PC-3 (cell line): ENCODE data around the gene RBM47. TPM values are rescaled to one million over a fixed set of nuclear protein-coding genes. Genes with fewer than 3 reads are reported as not detected.

Experiments
- ATAC-seq: fragments of 200-7000 bp; cut with Tn5 transposase; 2 replicates; pipeline ENCODE4 v1.9.1; 2020; ENCODE audit warnings: mild to moderate bottlenecking, moderate library complexity
- BruUV-seq: library from RNA; stranded (reverse); fragments of 400-500 nt; replicated peaks from 2 replicates; lab custom pipeline; 2021; lab: Mats Ljungman, UMichigan
- CTCF ChIA-PET: fragments of 300-600 bp; sonication (Branson Sonifier 250); formaldehyde crosslinking; loops from one replicate; lab custom pipeline; 2022; ENCODE audit warnings: antibody characterized with exemption; lab: Charles Lee
- POLR2A ChIA-PET: fragments of 300-600 bp; sonication (Branson Sonifier 250); formaldehyde crosslinking; loops from one replicate; lab custom pipeline; 2022; ENCODE audit warnings: antibody characterized with exemption; ENCODE audit not compliant: unreplicated experiment; lab: Charles Lee
- DNase-seq: peaks from one replicate; pipeline ENCODE4 v3.0.0-alpha.2; 2015
- H2AFZ ChIP-seq: fragments of 300-600 bp; sonication (generic); 2 replicates; pipeline ENCODE4 v1.6.0; 2016; ENCODE audit warnings: antibody characterized with exemption, low read length
- H3F3A ChIP-seq: fragments of 300-600 bp; sonication (generic); one replicate; pipeline ENCODE4 v1.6.0; 2017; ENCODE audit warnings: antibody characterized with exemption, low read length, control low read depth, mild to moderate bottlenecking; ENCODE audit not compliant: unreplicated experiment
- H3K27ac ChIP-seq: fragments of 300-600 bp; sonication (generic); 2 replicates; pipeline ENCODE4 v1.5.1; 2016; ENCODE audit warnings: mild to moderate bottlenecking, low read length
- H3K27me3 ChIP-seq: fragments of 300-600 bp; sonication (generic); 2 replicates; pipeline ENCODE4 v1.6.1; 2016; ENCODE audit warnings: low read length, mixed read lengths
- H3K36me3 ChIP-seq: fragments of 300-600 bp; sonication (generic); 2 replicates; pipeline ENCODE4 v1.6.1; 2016; ENCODE audit warnings: low read depth, mixed run types, low read length, mixed read lengths
- H3K4me1 ChIP-seq: fragments of 300-600 bp; sonication (generic); 2 replicates; pipeline ENCODE4 v1.5.1; 2016; ENCODE audit warnings: low read length; ENCODE audit not compliant: insufficient read depth
- H3K4me2 ChIP-seq: fragments of 300-600 bp; sonication (generic); 2 replicates; pipeline ENCODE4 v1.6.0; 2016; ENCODE audit warnings: low read length
- H3K4me3 ChIP-seq: fragments of 300-600 bp; sonication (generic); 2 replicates; pipeline ENCODE4 v1.5.1; 2016; ENCODE audit warnings: mild to moderate bottlenecking, low read length, mixed read lengths
- H3K79me2 ChIP-seq: fragments of 300-600 bp; sonication (generic); 2 replicates; pipeline ENCODE4 v1.6.1; 2017; ENCODE audit warnings: low read length, mixed read lengths
- H3K9ac ChIP-seq: fragments of 300-600 bp; sonication (generic); 2 replicates; pipeline ENCODE4 v1.6.0; 2016; ENCODE audit warnings: mild to moderate bottlenecking, low read length
- H3K9me2 ChIP-seq: fragments of 300-600 bp; sonication (generic); replicated peaks from 2 replicates; pipeline ENCODE4 v1.6.1; 2016; ENCODE audit warnings: mixed run types, low read length, mixed read lengths
- H3K9me3 ChIP-seq: fragments of 300-600 bp; sonication (generic); 2 replicates; pipeline ENCODE4 v1.6.1; 2016; ENCODE audit warnings: low read length, mixed read lengths
- H4K20me1 ChIP-seq: fragments of 300-600 bp; sonication (generic); 2 replicates; pipeline ENCODE4 v1.6.1; 2016; ENCODE audit warnings: low read length, mixed read lengths
- EZH2 ChIP-seq: fragments of 300-600 bp; sonication (generic); IDR thresholded peaks from one replicate; pipeline ENCODE4 v1.6.1; 2017; ENCODE audit warnings: antibody characterized with exemption, mild to moderate bottlenecking, low read length; ENCODE audit not compliant: unreplicated experiment
- EZH2phosphoT487 ChIP-seq: fragments of 300-600 bp; sonication (generic); IDR thresholded peaks from 2 replicates; pipeline ENCODE4 v1.6.1; 2018; ENCODE audit warnings: mild to moderate bottlenecking, antibody characterized with exemption, low read length, borderline replicate concordance
- intact Hi-C: fragments of 100-400 bp; cut with micrococcal nuclease; formaldehyde crosslinking; loops from 2 replicates; pipeline ENCODE4 v1.9.0; 2023
- total RNA-seq: library from RNA; depleted of rRNA; stranded (reverse); fragments of >200 nt; gene quantifications from 2 replicates; pipeline ENCODE4 v1.2.3, GENCODE V29; 2014
- TF ChIP-seq, protein P1 (sequence below): fragments of 300-600 bp; sonication (generic); conservative IDR thresholded peaks from 2 replicates; pipeline ENCODE4 v1.5.1; 2017; ENCODE audit warnings: antibody characterized with exemption, low read depth, mild to moderate bottlenecking, low read length

Gene RBM47
- total RNA-seq, 1 experiment from 2014 or later, result 34.7 TPM

DNA sequence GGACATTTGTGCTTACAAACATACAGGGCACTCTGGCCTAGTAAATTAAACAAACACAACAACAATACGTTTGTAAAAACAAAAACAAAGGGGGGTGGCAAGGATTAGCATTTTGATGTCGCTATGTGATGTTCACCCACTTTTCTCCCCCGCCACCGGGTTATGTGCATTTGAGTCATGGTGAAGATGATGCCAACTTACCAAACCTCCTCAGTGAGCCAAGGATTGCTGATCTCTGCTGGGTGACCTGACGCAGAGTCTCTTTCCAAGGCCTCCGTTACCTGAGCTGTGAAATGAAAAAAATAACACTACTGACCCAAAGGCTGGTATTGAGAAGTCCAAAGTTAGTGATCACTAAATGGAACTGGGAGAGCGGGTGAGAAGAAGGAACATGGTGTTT, 85.4 kb downstream of the RBM47 start:
- Histone ChIP-seq H3K9me3 (no peaks in the 10 kb centered on the region), H4K20me1 (no peaks in the 10 kb centered on the region), H3K79me2 (no peaks in the 10 kb centered on the region), H3K27ac (no peak overlapping the region), H3K27me3 (no peaks in the 10 kb centered on the region), H3K36me3 (no peaks in the 10 kb centered on the region; the same call in 1 of the 2 replicates), H3K4me2 (no peak overlapping the region), H3K4me3 (no peak overlapping the region), H3K9me2 (no peaks in the 10 kb centered on the region), H3K4me1 (no peaks in the 10 kb centered on the region), H3F3A (no peaks in the 10 kb centered on the region), H2AFZ (no peak overlapping the region), H3K9ac (no peak overlapping the region)
- BruUV-seq, result no TSS peak
- no peak for ATAC-seq
- intact Hi-C loops, result no loop called here
- ChIA-PET POLR2A (no interaction called here), CTCF (no interaction called here)
- DNase-seq, result no peak
- TF ChIP-seq, protein P1, sequence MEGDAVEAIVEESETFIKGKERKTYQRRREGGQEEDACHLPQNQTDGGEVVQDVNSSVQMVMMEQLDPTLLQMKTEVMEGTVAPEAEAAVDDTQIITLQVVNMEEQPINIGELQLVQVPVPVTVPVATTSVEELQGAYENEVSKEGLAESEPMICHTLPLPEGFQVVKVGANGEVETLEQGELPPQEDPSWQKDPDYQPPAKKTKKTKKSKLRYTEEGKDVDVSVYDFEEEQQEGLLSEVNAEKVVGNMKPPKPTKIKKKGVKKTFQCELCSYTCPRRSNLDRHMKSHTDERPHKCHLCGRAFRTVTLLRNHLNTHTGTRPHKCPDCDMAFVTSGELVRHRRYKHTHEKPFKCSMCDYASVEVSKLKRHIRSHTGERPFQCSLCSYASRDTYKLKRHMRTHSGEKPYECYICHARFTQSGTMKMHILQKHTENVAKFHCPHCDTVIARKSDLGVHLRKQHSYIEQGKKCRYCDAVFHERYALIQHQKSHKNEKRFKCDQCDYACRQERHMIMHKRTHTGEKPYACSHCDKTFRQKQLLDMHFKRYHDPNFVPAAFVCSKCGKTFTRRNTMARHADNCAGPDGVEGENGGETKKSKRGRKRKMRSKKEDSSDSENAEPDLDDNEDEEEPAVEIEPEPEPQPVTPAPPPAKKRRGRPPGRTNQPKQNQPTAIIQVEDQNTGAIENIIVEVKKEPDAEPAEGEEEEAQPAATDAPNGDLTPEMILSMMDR, result no peak
- TF ChIP-seq EZH2phosphoT487 (no peak), EZH2 (no peak)

DNA sequence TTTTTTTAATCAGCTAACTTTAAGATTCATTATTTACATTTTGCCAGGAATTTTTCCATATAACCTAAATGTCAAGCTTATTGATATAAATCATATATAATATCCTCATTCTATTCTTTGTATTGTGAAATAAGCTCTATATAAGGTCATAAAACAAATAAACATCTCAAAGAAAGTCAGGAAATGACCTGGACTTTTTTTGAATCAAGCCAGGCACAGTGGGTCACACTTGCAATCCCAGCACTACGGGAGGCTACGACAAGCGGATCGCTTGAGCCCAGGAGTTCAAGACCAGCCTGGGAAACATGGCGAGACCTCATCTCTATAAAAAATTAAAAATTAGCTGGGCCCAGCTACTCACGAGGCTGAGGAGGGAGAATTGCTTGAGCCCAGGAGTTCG, 88.9 kb downstream of the RBM47 start:
- H3K4me1 ChIP-seq, result no peaks in the 10 kb centered on the region
- no peaks in the 10 kb centered on the region for H3K27me3 ChIP-seq
- H3K4me2 ChIP-seq, result no peak overlapping the region
- H3K79me2 ChIP-seq, result no peaks in the 10 kb centered on the region
- intact Hi-C loops, result no loop called here
- no TSS peak for BruUV-seq
- H4K20me1 ChIP-seq, result no peaks in the 10 kb centered on the region
- H3K9ac ChIP-seq, result no peak overlapping the region
- H2AFZ ChIP-seq, result no peak overlapping the region
- DNase-seq (no peak), ATAC-seq (no peak)
- TF ChIP-seq EZH2, result no peak
- TF ChIP-seq, protein P1, result no peak
- no peak for TF ChIP-seq EZH2phosphoT487
- no peaks in the 10 kb centered on the region for H3K9me3 ChIP-seq
- no peaks in the 10 kb centered on the region for H3K36me3 ChIP-seq
- ChIA-PET POLR2A (no interaction called here), CTCF (no interaction called here)
- H3K4me3 ChIP-seq, result no peak overlapping the region
- H3K9me2 ChIP-seq, result no peaks in the 10 kb centered on the region
- H3F3A ChIP-seq, result no peaks in the 10 kb centered on the region
- H3K27ac ChIP-seq, result no peak overlapping the region

DNA sequence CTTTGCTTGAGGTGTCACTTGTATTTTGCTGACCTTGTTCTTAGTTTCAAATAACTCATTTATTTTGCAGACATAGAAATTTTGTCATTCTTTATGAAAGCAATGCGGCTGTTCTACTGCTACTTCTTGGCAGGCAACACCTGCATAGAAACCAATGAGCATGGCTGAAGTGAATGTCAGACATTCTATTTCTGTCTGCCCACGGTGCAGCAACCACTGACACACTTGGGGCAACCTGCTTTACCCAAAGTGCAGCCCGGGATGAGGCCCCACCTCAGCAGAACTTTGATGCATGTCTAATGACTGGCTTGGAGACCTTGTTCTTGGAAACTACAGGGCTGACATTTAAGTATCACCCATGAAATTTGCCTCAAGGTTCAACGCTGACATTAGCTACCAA, 93.6 kb downstream of the RBM47 start:
- TF ChIP-seq EZH2 (no peak), EZH2phosphoT487 (no peak)
- TF ChIP-seq, protein P1, result no peak

More for the DNA sequence above, 93.6 kb downstream of the RBM47 start:
- no peaks in the 10 kb centered on the region for H4K20me1 ChIP-seq
- intact Hi-C loops, result no loop called here
- H3K27ac ChIP-seq, result no peak overlapping the region
- H3F3A ChIP-seq, result no peaks in the 10 kb centered on the region
- no peak for ATAC-seq
- H3K4me3 ChIP-seq, result no peak overlapping the region
- no peak for DNase-seq
- H3K36me3 ChIP-seq, result no peaks in the 10 kb centered on the region
- H3K4me2 ChIP-seq, result no peak overlapping the region
- no peaks in the 10 kb centered on the region for H3K79me2 ChIP-seq
- no peaks in the 10 kb centered on the region for H3K9me2 ChIP-seq
- no peaks in the 10 kb centered on the region for H3K9me3 ChIP-seq
- H2AFZ ChIP-seq, result no peak overlapping the region
- BruUV-seq, result no TSS peak
- H3K9ac ChIP-seq, result no peak overlapping the region
- CTCF ChIA-PET, result no interaction called here
- POLR2A ChIA-PET, result no interaction called here
- H3K27me3 ChIP-seq, result no peaks in the 10 kb centered on the region
- H3K4me1 ChIP-seq, result no peaks in the 10 kb centered on the region
